PC-3 (cell line): Measurements from ENCODE around the gene EGFLAM.

Experiments used
- EZH2 ChIP-seq: fragments of 300-600 bp; sonication (generic); IDR thresholded peaks from one replicate; pipeline ENCODE4 v1.6.1; 2017; ENCODE audit warnings: antibody characterized with exemption, mild to moderate bottlenecking, low read length; ENCODE audit not compliant: unreplicated experiment
- TF ChIP-seq, protein P1 (sequence below): fragments of 300-600 bp; sonication (generic); conservative IDR thresholded peaks from 2 replicates; pipeline ENCODE4 v1.5.1; 2017; ENCODE audit warnings: antibody characterized with exemption, low read depth, mild to moderate bottlenecking, low read length

DNA sequence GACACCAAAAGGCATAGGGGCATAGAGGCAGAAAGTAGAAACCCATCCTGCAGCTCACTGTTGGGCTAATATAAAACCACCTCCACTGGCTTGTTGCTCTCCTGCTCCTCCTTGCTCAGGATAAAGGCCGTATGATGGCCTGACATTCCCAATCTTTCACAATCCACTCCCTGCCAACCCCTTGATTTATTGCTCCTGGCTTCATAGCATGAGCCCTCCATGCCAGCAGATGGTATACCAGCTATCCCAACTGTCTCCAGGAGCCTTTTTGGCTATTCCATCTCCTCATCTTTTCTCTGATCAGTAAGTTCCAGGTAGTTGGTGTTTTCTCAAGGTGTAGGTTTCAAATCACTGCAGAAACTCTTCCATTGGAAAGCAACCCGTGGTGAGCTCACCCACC lies 128.8 kb downstream of the EGFLAM start:
- TF ChIP-seq, protein P1, sequence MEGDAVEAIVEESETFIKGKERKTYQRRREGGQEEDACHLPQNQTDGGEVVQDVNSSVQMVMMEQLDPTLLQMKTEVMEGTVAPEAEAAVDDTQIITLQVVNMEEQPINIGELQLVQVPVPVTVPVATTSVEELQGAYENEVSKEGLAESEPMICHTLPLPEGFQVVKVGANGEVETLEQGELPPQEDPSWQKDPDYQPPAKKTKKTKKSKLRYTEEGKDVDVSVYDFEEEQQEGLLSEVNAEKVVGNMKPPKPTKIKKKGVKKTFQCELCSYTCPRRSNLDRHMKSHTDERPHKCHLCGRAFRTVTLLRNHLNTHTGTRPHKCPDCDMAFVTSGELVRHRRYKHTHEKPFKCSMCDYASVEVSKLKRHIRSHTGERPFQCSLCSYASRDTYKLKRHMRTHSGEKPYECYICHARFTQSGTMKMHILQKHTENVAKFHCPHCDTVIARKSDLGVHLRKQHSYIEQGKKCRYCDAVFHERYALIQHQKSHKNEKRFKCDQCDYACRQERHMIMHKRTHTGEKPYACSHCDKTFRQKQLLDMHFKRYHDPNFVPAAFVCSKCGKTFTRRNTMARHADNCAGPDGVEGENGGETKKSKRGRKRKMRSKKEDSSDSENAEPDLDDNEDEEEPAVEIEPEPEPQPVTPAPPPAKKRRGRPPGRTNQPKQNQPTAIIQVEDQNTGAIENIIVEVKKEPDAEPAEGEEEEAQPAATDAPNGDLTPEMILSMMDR, result no peak
- no peak for TF ChIP-seq EZH2
